GDM1 (cell line): ENCODE results near the gene MRPL1.
"Not testable (repeated sequence)": the region's sequence is repeated elsewhere in the genome, so short reads cannot be mapped to it uniquely, and the experiment has no call there.

Experiments used
- DNase-seq: peaks from one replicate; lab custom pipeline; 2025; lab: John Stamatoyannopoulos, UW

Gene MRPL1

GRCh38 chr4:77913348-77913747, 50.7 kb downstream of the MRPL1 start:
- no peak for DNase-seq

- DNase-seq = no peak
These were observed 54.4 kb downstream of the MRPL1 start for GRCh38 chr4:77917075-77917474.

GRCh38 chr4:77917601-77918000, 55.0 kb downstream of the MRPL1 start:
- DNase-seq = no peak

GRCh38 chr4:77920371-77920770, 57.7 kb downstream of the MRPL1 start:
- no peak for DNase-seq

GRCh38 chr4:77921701-77922100, 59.1 kb downstream of the MRPL1 start:
- DNase-seq = peak; percentile 12

- DNase-seq = no peak
These were observed 59.8 kb downstream of the MRPL1 start for GRCh38 chr4:77922158-77923094.

GRCh38 chr4:77927991-77928925, 65.6 kb downstream of the MRPL1 start:
- no peak for DNase-seq

GRCh38 chr4:77930154-77930639, 67.6 kb downstream of the MRPL1 start:
- DNase-seq = no peak

GRCh38 chr4:77930876-77931275, 68.2 kb downstream of the MRPL1 start:
- DNase-seq = no peak

- DNase-seq = no peak
These were observed 69.0 kb downstream of the MRPL1 start for GRCh38 chr4:77931452-77932135.

GRCh38 chr4:77938560-77938959, 75.9 kb downstream of the MRPL1 start:
- DNase-seq = no peak

- DNase-seq = not testable (repeated sequence)
These were observed 83.3 kb downstream of the MRPL1 start for GRCh38 chr4:77945929-77946328.

GRCh38 chr4:77950203-77950602, 87.6 kb downstream of the MRPL1 start:
- no peak for DNase-seq

GRCh38 chr4:77952457-77952856, 89.8 kb downstream of the MRPL1 start:
- DNase-seq = no peak

- no peak for DNase-seq
These were observed 92.1 kb downstream of the MRPL1 start for GRCh38 chr4:77954690-77955089.

GRCh38 chr4:77956917-77957316, 94.3 kb downstream of the MRPL1 start:
- no peak for DNase-seq

GRCh38 chr4:77958897-77959296, 96.3 kb downstream of the MRPL1 start:
- no peak for DNase-seq

- no peak for DNase-seq
These were observed 97.1 kb downstream of the MRPL1 start for GRCh38 chr4:77959566-77960338.

GRCh38 chr4:77960367-77960766, 97.7 kb downstream of the MRPL1 start:
- no peak for DNase-seq

GRCh38 chr4:77963004-77963403, 100.4 kb downstream of the MRPL1 start:
- no peak for DNase-seq

GRCh38 chr4:77973657-77974056, 111.0 kb downstream of the MRPL1 start:
- not testable (repeated sequence) for DNase-seq
